HepG2 (cell line): ENCODE results near the gene OR8B8. TPM values are rescaled to one million over a fixed set of nuclear protein-coding genes. Genes with fewer than 3 reads are reported as not detected.

Source experiments
- ATAC-seq: fragments of 200-7000 bp; cut with Tn5 transposase; 3 replicates; pipeline ENCODE4 v1.9.1; 2020; ENCODE audit warnings: mild to moderate bottlenecking, moderate library complexity
- BruUV-seq: library from RNA; stranded (reverse); fragments of 400-500 nt; replicated peaks from 2 replicates; lab custom pipeline; 2021; lab: Mats Ljungman, UMichigan
- CTCF ChIA-PET: fragments of 300-600 bp; formaldehyde crosslinking; extraction: SDS; loops from one replicate; lab custom pipeline; 2021; ENCODE audit warnings: low total read pairs, inconsistent platforms, low intra/inter-chr PET ratio; lab: Yijun Ruan, JAX
- POLR2A ChIA-PET: fragments of 350-600 bp; sonication (Branson Sonifier 250); formaldehyde crosslinking; loops from one replicate; lab custom pipeline; 2020; ENCODE audit warnings: antibody characterized with exemption, inconsistent platforms; lab: Yijun Ruan, JAX
- DNase-seq: peaks from one replicate; pipeline ENCODE4 v3.0.0-alpha.2; 2015; ENCODE audit warnings: low spot score
- FAIRE-seq: peaks from 3 replicates; lab custom pipeline; 2011; peaks lifted over from hg19 to GRCh38; lab: Jason Lieb, UNC
- H2AFZ ChIP-seq: one replicate; pipeline ENCODE4 v1.6.1; 2011; ENCODE audit warnings: low read length, inconsistent platforms
- H3K27ac ChIP-seq: fragments of 300-600 bp; 3 replicates; pipeline ENCODE4 v1.8.0; 2011; ENCODE audit warnings: mixed run types, mild to moderate bottlenecking, mixed read lengths, low read length, inconsistent platforms; ENCODE audit not compliant: insufficient read depth; ENCODE audit errors: extremely low read length
- H3K27me3 ChIP-seq, 2 experiments: fragments of 200-600 bp in 1 of 2; 2 replicates in 1 of 2; 3 replicates in 1 of 2; pipeline versions ENCODE4 v1.6.0 to v1.8.0; 2011; ENCODE audit warnings: low read length in 2 of 2, mild to moderate bottlenecking in 2 of 2, moderate library complexity in 2 of 2, inconsistent platforms in 1 of 2; ENCODE audit not compliant: insufficient read depth in 2 of 2, control insufficient read depth in 1 of 2
- H3K36me3 ChIP-seq, 2 experiments: fragments of 200-600 bp in 1 of 2; replicated peaks in 1 of 2; 2 replicates in 1 of 2; 3 replicates in 1 of 2; pipeline versions ENCODE4 v1.5.1 to v1.8.0; 2011; ENCODE audit warnings: low read length in 2 of 2, inconsistent platforms in 1 of 2; ENCODE audit not compliant: insufficient read depth in 2 of 2, control insufficient read depth in 1 of 2
- H3K4me1 ChIP-seq: 2 replicates; pipeline ENCODE4 v1.5.1; 2012; ENCODE audit warnings: low read length, inconsistent platforms; ENCODE audit not compliant: insufficient read depth
- H3K4me2 ChIP-seq: 2 replicates; pipeline ENCODE4 v1.6.0; 2011; ENCODE audit warnings: low read depth, low read length, inconsistent platforms
- H3K4me3 ChIP-seq, 3 experiments: fragments of 200-600 bp in 1 of 3; sonication (generic), shearing (Covaris generic) in 1 of 3; replicated peaks in 1 of 3; 2 replicates each; pipeline ENCODE4 v1.5.1; 2011 to 2016; ENCODE audit warnings: low read length in 3 of 3, inconsistent platforms in 2 of 3, low read depth in 2 of 3, mild to moderate bottlenecking in 2 of 3, control low read depth in 1 of 3, mixed read lengths in 1 of 3; ENCODE audit not compliant: insufficient read depth in 1 of 3
- H3K79me2 ChIP-seq: one replicate; pipeline ENCODE4 v1.6.1; 2011; ENCODE audit warnings: low read length, inconsistent platforms; ENCODE audit not compliant: insufficient read depth
- H3K9ac ChIP-seq: 2 replicates; pipeline ENCODE4 v1.6.0; 2011; ENCODE audit warnings: mild to moderate bottlenecking, low read depth, low read length, inconsistent platforms; ENCODE audit not compliant: insufficient read depth
- H3K9me3 ChIP-seq: 2 replicates; pipeline ENCODE4 v1.5.1; 2012; ENCODE audit warnings: mild to moderate bottlenecking, low read length
- H4K20me1 ChIP-seq: 2 replicates; pipeline ENCODE4 v1.6.0; 2011; ENCODE audit warnings: inconsistent platforms, mild to moderate bottlenecking, low read length, moderate library complexity; ENCODE audit not compliant: insufficient read depth
- CEBPB ChIP-seq: IDR thresholded peaks from 2 replicates; pipeline ENCODE4 v1.6.1; 2011; ENCODE audit warnings: low read depth, low read length, improper control_type of control experiment, borderline replicate concordance
- KLF16 ChIP-seq, 2 experiments: sonication (generic) in 1 of 2; formaldehyde crosslinking in 1 of 2; IDR thresholded peaks; 2 replicates each; pipeline versions ENCODE4 v1.6.1 to v1.8.0; 2016 to 2023; ENCODE audit warnings: missing genetic modification reagents in 2 of 2, missing compliant biosample characterization in 1 of 2
- KLF6 ChIP-seq: IDR thresholded peaks from 2 replicates; pipeline ENCODE4 v1.8.0; 2016; ENCODE audit warnings: missing biosample characterization, missing genetic modification reagents
- NFYC ChIP-seq: IDR thresholded peaks from 2 replicates; pipeline ENCODE4 v1.6.1; 2016; ENCODE audit warnings: missing genetic modification reagents, missing compliant biosample characterization
- SCMH1 ChIP-seq: sonication (generic); formaldehyde crosslinking; IDR thresholded peaks from 2 replicates; pipeline ENCODE4 v1.9.0; 2021; ENCODE audit warnings: missing genetic modification reagents, mild to moderate bottlenecking, borderline replicate concordance
- SIX4 ChIP-seq: sonication (generic); formaldehyde crosslinking; IDR thresholded peaks from 2 replicates; pipeline ENCODE4 v1.4.0; 2020; ENCODE audit warnings: missing genetic modification reagents
- ZNF33B ChIP-seq: sonication (generic); formaldehyde crosslinking; IDR thresholded peaks from 2 replicates; pipeline ENCODE4 v1.5.1; 2020; ENCODE audit warnings: mild to moderate bottlenecking, missing genetic modification reagents
- ZNF432 ChIP-seq: sonication (generic); formaldehyde crosslinking; IDR thresholded peaks from 2 replicates; pipeline ENCODE4 v1.5.0; 2020; ENCODE audit warnings: missing genetic modification reagents, mild to moderate bottlenecking, borderline replicate concordance
- ZNF850 ChIP-seq: sonication (generic); formaldehyde crosslinking; conservative IDR thresholded peaks from 2 replicates; pipeline ENCODE4 v1.9.0; 2021; ENCODE audit warnings: mild to moderate bottlenecking, missing genetic modification reagents
- WGBS: methylation state at CpG from one replicate; pipeline ENCODE4 v1.1.6; 2017; ENCODE audit warnings: low lambda C conversion rate; 5-methylcytosine and 5-hydroxymethylcytosine counted together
- in situ Hi-C: cut with HindIII; loops from 2 replicates; pipeline ENCODE4 v1.10.0; 2017; ENCODE audit warnings: low pct_unique_long_range_greater_than_20kb; ENCODE audit not compliant: extremely low pct_ligation_motif_present
- intact Hi-C: fragments of 100-400 bp; cut with micrococcal nuclease; formaldehyde crosslinking; loops from one replicate; pipeline ENCODE4 v1.10.0; 2022; ENCODE audit not compliant: unreplicated experiment
- polyA plus RNA-seq, 8 experiments: library from polyadenylated mRNA; depleted of rRNA in 3 of 8; stranded (reverse) in 7 of 8; unstranded in 1 of 8; fragments of >200 nt; fragmentation: Illumina TruSeq in 4 of 8; extraction: Trizol in 4 of 8; gene quantifications; 2 replicates each; pipeline versions ENCODE4 v1.2.1 to v1.2.3, GENCODE V29; 2011 to 2016; ENCODE audit warnings: low read depth in 4 of 8, missing spikeins in 1 of 8, mixed read lengths in 1 of 8; ENCODE audit not compliant: insufficient read depth in 1 of 8
- total RNA-seq, 5 experiments: library from RNA; depleted of rRNA; stranded (reverse); fragments of >200 nt; fragmentation: Illumina TruSeq; extraction: Trizol; gene quantifications; 2 replicates each; pipeline ENCODE4 v1.2.3, GENCODE V29; 2016; ENCODE audit warnings: low read depth in 1 of 5
- TF ChIP-seq, protein P1 (sequence below): sonication (generic); formaldehyde crosslinking; IDR thresholded peaks from 2 replicates; pipeline ENCODE4 v1.5.1; 2020; ENCODE audit warnings: mild to moderate bottlenecking, missing genetic modification reagents, borderline replicate concordance

OR8B8 gene
- total and polyA plus RNA-seq, 2 of the 13 experiments (the other 11 are each of a cell fraction or from before 2014, with no cell fraction given) = not detected

DNA sequence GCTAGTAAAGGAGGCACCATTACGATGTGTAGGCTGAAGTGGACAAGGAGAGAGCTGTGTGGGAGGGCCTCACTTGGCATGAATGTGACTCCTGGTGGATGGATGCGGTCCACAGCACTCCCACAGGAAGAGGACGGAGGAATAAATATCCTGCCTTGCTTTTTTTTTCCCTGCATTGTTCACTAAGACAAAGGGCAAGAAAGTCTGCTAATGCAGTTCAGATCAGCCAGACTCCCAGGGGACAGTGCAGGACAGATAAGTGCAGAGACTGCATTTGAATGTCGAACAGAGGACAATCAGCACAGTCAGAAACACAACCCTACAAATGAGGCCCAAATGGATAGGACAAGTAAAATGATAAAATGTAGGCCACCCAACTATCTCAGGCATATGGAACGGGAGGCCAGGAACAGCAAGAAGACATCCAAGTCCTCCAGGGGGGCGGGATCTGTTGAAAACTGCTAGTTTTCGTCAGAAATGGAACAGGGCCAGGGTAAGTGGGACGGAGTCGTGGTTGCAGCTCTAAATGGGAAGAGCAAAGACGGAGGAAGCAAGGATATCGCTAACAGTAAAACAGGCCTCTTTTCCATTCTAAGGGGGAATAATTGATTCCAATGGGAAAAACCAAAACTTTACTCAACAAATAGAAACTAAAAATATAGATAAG is 25.2 kb upstream of the OR8B8 start (continued):
- TF ChIP-seq, protein P1, sequence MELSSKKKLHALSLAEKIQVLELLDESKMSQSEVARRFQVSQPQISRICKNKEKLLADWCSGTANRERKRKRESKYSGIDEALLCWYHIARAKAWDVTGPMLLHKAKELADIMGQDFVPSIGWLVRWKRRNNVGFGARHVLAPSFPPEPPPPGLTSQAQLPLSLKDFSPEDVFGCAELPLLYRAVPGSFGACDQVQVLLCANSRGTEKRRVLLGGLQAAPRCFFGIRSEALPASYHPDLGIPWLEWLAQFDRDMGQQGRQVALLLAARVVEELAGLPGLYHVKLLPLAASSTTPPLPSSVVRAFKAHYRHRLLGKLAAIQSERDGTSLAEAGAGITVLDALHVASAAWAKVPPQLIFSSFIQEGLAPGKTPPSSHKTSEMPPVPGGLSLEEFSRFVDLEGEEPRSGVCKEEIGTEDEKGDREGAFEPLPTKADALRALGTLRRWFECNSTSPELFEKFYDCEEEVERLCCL (CRISPR knock-in tag) = no peak

DNA sequence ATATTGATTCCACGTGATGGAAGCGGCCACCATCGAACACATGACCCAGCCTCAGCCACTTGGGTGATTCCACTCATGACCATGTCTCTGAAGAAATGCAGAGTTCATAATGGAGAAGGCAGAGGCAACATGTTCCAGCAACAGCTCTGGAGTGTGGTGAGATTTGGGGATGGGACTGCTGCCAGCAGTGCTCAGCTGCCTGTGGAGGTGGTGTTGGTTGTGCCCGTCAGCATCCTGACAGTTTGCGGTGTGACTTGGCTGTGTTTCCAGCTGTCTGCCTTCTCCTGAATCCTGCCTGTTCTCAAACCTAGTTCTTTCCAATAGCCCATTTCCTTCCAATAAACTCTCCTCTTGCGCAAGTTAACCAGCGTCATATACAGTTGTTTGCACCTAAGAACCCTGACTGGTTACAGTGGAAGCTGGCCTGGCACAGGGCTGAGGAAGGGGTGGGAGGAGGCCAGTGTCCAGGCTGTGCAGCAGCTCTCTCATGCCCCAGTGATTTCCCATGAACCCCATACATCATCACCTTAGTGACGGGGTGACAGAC is 22.0 kb upstream of the OR8B8 start:
- DNase-seq (no peak), ATAC-seq (no peak), FAIRE-seq (no peak)
- CTCF ChIA-PET = no interaction called here
- no peaks in the 10 kb centered on the region for H3K27me3 ChIP-seq
- no peaks in the 10 kb centered on the region for H3K9me3 ChIP-seq
- H3K9ac ChIP-seq = no peak overlapping the region
- H3K4me3 ChIP-seq = no peak overlapping the region
- intact Hi-C loops (no loop called here), in situ Hi-C loops (no loop called here)
- 25% methylated on average over 8 of the region's 8 CpGs for WGBS
- no peaks in the 10 kb centered on the region for H3K4me1 ChIP-seq
- H3K36me3 ChIP-seq = no peaks in the 10 kb centered on the region
- H4K20me1 ChIP-seq = no peaks in the 10 kb centered on the region
- no TSS peak for BruUV-seq
- H3K4me2 ChIP-seq = no peak overlapping the region
- TF ChIP-seq CEBPB = 0 out of 2 replicates have a peak, but pooled peaks have one; percentile 4
- no peak for TF ChIP-seq ZNF432 (CRISPR knock-in tag)
- TF ChIP-seq ZNF33B = no peak
- TF ChIP-seq SIX4 (CRISPR knock-in tag) = no peak
- TF ChIP-seq SCMH1 (CRISPR knock-in tag) = no peak
- TF ChIP-seq KLF6 (CRISPR knock-in tag) = no peak
- no peak for TF ChIP-seq KLF16 (CRISPR knock-in tag; IDR thresholded peaks at IDR 0.05)
- TF ChIP-seq ZNF850 (CRISPR knock-in tag) = no peak
- TF ChIP-seq NFYC = no peak
- no peak overlapping the region for H3K27ac ChIP-seq
- POLR2A ChIA-PET = no interaction called here
- H2AFZ ChIP-seq = no peak overlapping the region
- H3K79me2 ChIP-seq = no peaks in the 10 kb centered on the region
